Measurements from ENCODE around the gene DCAF8. TPM values are rescaled to one million over a fixed set of nuclear protein-coding genes. Genes with fewer than 3 reads are reported as not detected.
"Not testable (repeated sequence)": the region's sequence is repeated elsewhere in the genome, so short reads cannot be mapped to it uniquely, and the experiment has no call there.

Gene DCAF8
- total and polyA plus RNA-seq, 3 donors from 2014 or later, result 127 to 240 (median 233) TPM

DNA sequence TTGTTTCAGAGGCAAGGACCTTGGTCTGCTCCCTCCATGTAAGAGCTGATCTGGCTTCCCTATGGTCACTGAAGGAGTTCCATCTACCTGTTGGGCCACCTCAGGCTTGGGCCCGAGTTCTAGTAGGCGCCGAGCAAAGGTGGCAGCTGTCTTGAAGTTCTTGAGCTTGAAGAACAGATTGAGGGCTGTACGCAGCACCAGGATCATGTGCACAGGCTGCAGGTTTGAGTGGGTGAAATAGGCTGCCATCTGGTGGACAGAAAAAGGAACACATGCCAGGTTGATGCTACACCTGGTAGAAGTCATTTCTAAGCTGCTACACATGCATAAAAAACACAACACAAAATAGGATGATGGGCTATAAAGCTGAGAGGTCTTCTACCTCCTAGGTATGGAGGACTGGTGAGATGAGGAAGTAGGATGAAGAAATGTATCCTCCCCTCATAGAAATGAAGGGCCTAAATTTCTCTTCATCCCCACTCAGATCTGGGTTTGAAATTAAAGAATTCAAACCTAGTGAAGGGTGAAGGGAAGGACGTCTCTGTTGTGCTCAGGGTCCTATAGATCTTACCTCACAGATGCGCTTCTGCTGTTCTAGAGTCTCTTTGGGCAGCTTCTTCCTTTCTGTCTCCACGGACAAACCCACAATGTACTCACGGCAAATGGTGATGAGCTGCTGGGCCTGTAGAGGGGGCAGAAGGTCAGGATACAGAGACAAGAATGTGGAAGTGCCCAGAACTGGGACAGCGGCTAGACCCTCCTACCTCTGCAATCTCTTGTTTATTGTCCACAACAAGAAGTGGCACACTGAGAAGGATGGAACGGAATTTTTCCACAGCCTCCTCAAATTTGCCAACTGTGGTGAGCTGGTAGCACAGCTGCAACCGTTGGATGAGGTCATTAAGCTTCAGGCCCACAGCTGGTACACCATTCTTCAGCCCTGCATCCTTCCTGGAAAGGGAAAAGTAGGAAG is 29.2 kb upstream of the DCAF8 start:
- TF ChIP-seq, protein P1, sequence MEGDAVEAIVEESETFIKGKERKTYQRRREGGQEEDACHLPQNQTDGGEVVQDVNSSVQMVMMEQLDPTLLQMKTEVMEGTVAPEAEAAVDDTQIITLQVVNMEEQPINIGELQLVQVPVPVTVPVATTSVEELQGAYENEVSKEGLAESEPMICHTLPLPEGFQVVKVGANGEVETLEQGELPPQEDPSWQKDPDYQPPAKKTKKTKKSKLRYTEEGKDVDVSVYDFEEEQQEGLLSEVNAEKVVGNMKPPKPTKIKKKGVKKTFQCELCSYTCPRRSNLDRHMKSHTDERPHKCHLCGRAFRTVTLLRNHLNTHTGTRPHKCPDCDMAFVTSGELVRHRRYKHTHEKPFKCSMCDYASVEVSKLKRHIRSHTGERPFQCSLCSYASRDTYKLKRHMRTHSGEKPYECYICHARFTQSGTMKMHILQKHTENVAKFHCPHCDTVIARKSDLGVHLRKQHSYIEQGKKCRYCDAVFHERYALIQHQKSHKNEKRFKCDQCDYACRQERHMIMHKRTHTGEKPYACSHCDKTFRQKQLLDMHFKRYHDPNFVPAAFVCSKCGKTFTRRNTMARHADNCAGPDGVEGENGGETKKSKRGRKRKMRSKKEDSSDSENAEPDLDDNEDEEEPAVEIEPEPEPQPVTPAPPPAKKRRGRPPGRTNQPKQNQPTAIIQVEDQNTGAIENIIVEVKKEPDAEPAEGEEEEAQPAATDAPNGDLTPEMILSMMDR (IDR thresholded peaks at IDR 0.05), result peak; percentile 76 to 84 (median 80)
- no peak for TF ChIP-seq POLR2A (IDR thresholded peaks at IDR 0.05)
- intact Hi-C loops (cut with DNase I; ENCODE audit: low total_unique reads), result no loop called here
- Histone ChIP-seq H3K9me3 (no peaks in the 10 kb centered on the region), H3K36me3 (ENCODE audit: low read depth, missing control alignments) (no peaks in the 10 kb centered on the region), H3K4me3 (no peak overlapping the region), H3K27me3 (no peaks in the 10 kb centered on the region), H3K4me1 (no peaks in the 10 kb centered on the region), H3K27ac (no peak overlapping the region)
- WGBS, 2 donors, result 37 to 39% methylated on average over 11 of the region's 11 CpGs
- peak; percentile 81 for DNase-seq

DNA sequence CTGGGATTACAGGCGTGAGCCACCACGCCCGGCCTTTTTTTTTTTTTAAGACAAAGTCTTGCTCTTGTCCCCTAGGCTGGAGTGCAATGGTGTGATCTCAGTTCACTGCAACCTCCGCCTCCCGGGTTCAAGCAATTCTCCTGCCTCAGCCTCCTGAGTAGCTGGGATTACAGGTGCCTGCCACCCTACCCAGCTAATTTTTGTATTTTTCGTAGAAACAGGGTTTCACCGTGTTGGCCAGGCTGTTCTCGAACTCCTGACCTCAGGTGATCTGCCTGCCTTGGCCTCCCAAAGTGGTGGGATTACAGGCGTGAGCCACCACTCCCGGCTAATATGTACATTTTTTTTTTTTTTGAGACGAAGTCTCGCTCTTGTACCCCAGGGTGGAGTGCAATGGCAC is 25.4 kb upstream of the DCAF8 start:
- intact Hi-C loops (cut with DNase I; ENCODE audit: low total_unique reads); H3K36me3 ChIP-seq (ENCODE audit: low read depth, missing control alignments); H3K4me3 ChIP-seq; H3K27ac ChIP-seq; H3K9me3 ChIP-seq; DNase-seq; H3K27me3 ChIP-seq: not testable (repeated sequence)
- peaks cover 11% of the 10 kb centered on the region for H3K4me1 ChIP-seq
- WGBS, 2 donors, result 90 to 96% methylated on average over 12 of the region's 12 CpGs

DNA sequence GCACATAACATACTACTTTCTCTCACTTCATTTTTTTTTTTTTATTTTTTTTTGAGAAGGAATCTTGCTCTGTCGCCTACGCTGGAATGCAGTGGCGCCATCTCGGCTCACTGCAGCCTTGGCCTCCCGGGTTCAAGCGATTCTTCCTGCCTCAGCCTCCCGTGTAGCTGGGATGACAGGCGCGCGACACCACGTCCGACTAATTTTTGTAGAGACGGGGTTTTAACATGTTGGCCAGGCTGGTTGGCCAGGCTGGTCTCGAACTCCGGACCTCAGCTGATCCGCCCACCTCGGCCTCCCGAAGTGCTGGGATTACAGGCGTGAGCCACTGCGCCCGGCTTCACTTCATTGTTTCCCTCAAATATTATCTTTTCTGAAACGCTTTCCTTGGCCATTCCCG is 23.2 kb upstream of the DCAF8 start:
- DNase-seq, result peak; percentile 20
- H3K36me3 ChIP-seq (ENCODE audit: low read depth, missing control alignments), result no peaks in the 10 kb centered on the region
- H3K4me1 ChIP-seq, result peaks cover 11% of the 10 kb centered on the region
- TF ChIP-seq, protein P1 (IDR thresholded peaks at IDR 0.05), result no peak
- no peak for TF ChIP-seq POLR2A (IDR thresholded peaks at IDR 0.05)
- H3K27me3 ChIP-seq, result no peaks in the 10 kb centered on the region
- intact Hi-C loops (cut with DNase I; ENCODE audit: low total_unique reads), result no loop called here
- no peak overlapping the region for H3K27ac ChIP-seq
- 39 to 69% methylated on average over 23 of the region's 23 CpGs for WGBS, 2 donors
- peak overlapping the region; percentile 65 to 82 for H3K4me3 ChIP-seq
- H3K9me3 ChIP-seq, result no peaks in the 10 kb centered on the region

DNA sequence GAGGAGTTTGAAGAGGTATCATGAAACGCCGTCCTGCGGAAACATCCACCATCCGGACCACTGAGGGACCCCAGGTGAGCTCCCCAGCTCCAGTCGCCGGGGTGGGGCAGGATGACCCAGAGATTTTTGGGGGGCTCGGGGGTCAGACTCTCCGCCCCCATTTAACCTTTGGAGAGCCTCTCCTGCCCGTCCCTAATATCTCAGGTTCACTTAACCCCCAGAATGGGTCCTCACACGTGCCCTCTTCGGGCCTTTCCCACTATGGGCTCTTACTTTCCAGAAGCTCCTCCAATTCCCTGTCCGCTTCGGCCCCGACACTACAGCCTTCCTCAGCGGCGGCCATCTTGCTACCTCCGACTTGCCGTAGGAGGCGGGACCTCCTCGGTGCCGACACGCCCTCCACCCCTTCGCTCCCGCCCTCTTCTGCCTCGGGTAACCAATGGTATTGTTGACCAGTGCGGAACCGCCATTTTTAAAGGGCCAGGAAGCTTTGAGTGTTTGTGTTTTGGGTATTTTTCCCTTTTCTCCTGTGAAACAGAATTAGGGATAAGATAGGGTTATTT is 22.5 kb upstream of the DCAF8 start, which contains the start of gene PEX19:
PEX19 (minus strand) TSS at position 352 of the 563 bp plus-strand sequence; CDS start at position 343, 9 bp downstream.
- H3K36me3 ChIP-seq (ENCODE audit: low read depth, missing control alignments), result no peaks in the 10 kb centered on the region
- 0% methylated on average over 26 to 27 of the region's 27 CpGs for WGBS, 2 donors
- intact Hi-C loops (cut with DNase I; ENCODE audit: low total_unique reads), result no loop called here

More for the DNA sequence above, 22.5 kb upstream of the DCAF8 start, which contains the start of gene PEX19:
- H3K4me3 ChIP-seq, result peak within 1 kb of the TSS; percentile 65 to 82
- DNase-seq, result peak; percentile 98
- H3K27me3 ChIP-seq, result no peaks in the 10 kb centered on the region
- no peaks in the 10 kb centered on the region for H3K9me3 ChIP-seq
- peaks cover 11% of the 10 kb centered on the region for H3K4me1 ChIP-seq
- H3K27ac ChIP-seq, result peak within 1 kb of the TSS; percentile 65 to 73
- TF ChIP-seq, protein P1 (IDR thresholded peaks at IDR 0.05), result no peak
- peak; percentile 63 for TF ChIP-seq POLR2A (IDR thresholded peaks at IDR 0.05)
